Heart right ventricle (tissue), 16 donors: ENCODE measurements around the gene SYNE3. TPM values are rescaled to one million over a fixed set of nuclear protein-coding genes. Genes with fewer than 3 reads are reported as not detected.

Experiments used
- ATAC-seq, 8 donors: fragments of 200-7000 bp; cut with Tn5 transposase; one replicate each; pipeline ENCODE4 v1.9.1; 2020; ENCODE audit warnings: mild to moderate bottlenecking in 8 of 8, moderate library complexity in 8 of 8, moderate number of reproducible peaks in 1 of 8
- DNase-seq, 2 donors: peaks; one replicate each; pipeline ENCODE4 v3.0.0-alpha.2; 2020
- H3K27ac ChIP-seq, 10 donors: fragments of 200-600 bp; sonication (generic) in 2 of 10; one replicate each; pipeline versions ENCODE4 v1.5.0 to v1.8.0; 2020 to 2022; ENCODE audit warnings: mild to moderate bottlenecking in 3 of 10
- H3K27me3 ChIP-seq, 7 donors: fragments of 200-600 bp; one replicate each; pipeline ENCODE4 v1.8.0; 2021 to 2022; ENCODE audit warnings: mild to moderate bottlenecking in 2 of 7
- H3K36me3 ChIP-seq, 9 donors: fragments of 200-600 bp; sonication (generic) in 1 of 9; one replicate each; pipeline versions ENCODE4 v1.5.0 to v1.8.0; 2020 to 2022; ENCODE audit warnings: mild to moderate bottlenecking in 2 of 9
- H3K4me1 ChIP-seq, 9 donors: fragments of 200-600 bp; sonication (generic) in 1 of 9; one replicate each; pipeline versions ENCODE4 v1.5.0 to v1.8.0; 2020 to 2022; ENCODE audit warnings: mild to moderate bottlenecking in 4 of 9
- H3K4me3 ChIP-seq, 10 donors: fragments of 200-600 bp; sonication (generic) in 2 of 10; one replicate each; pipeline versions ENCODE4 v1.5.0 to v1.8.0; 2020 to 2022; ENCODE audit warnings: mild to moderate bottlenecking in 7 of 10, moderate library complexity in 2 of 10
- H3K9me3 ChIP-seq, 11 donors: fragments of 200-600 bp in 10 of 11; sonication (generic) in 2 of 11; one replicate each; pipeline versions ENCODE4 v1.5.0 to v1.8.0; 2013 to 2022; ENCODE audit warnings: mild to moderate bottlenecking in 2 of 11, control low read depth in 1 of 11, moderate library complexity in 1 of 11
- CTCF ChIP-seq, 9 donors: fragments of 200-600 bp; sonication (generic) in 2 of 9; IDR thresholded peaks; one replicate each; pipeline versions ENCODE4 v1.5.0 to v1.8.0; 2021 to 2022; ENCODE audit warnings: antibody characterized with exemption in 9 of 9, mild to moderate bottlenecking in 5 of 9, moderate library complexity in 1 of 9
- WGBS, 2 donors: extraction: QIAGEN DNeasy Blood & Tissue Kit; methylation state at CpG; one replicate each; pipeline ENCODE4 v1.1.7; 2013; ENCODE audit warnings: inconsistent platforms in 1 of 2; 5-methylcytosine and 5-hydroxymethylcytosine counted together
- intact Hi-C, 10 donors: fragments of 100-400 bp; cut with DNase I; formaldehyde crosslinking; loops; one replicate each; pipeline versions ENCODE4 v1.11.1 to v1.14.2; 2022
- polyA plus RNA-seq, 2 donors: library from polyadenylated mRNA; stranded (reverse); fragments of 200-250 nt; gene quantifications; one replicate each; pipeline ENCODE4 v1.2.3, GENCODE V29; 2013
- total RNA-seq, 10 donors: library from RNA; stranded (reverse); fragmentation: NEBNext Ultra II Directional in 3 of 10; extraction: Animal tissue kit (Norgen Biotek cat#: 25700) in 3 of 10; gene quantifications; one replicate each; pipeline versions ENCODE4 v1.2.1 to v1.2.4, GENCODE V29; 2021 to 2023
- donor health status: Arrhythmogenic right ventricular cardiomyopathy.
- donor health status: ischemic (EF 13 %, LVEDD 7.1; RV severe dilation, severe dysfunction).
- donor health status: healthy with polysubstance abuse.
- donor health status: DM: no; HTN: yes; CAD: no.
- donor health status: DM: no; HTN: no; CAD: no.
- donor health status: ischemic (EF 25% LVEDD 6.9; RV normal size, moderate dysfunction).
- donor health status: ischemic (EF 25% LVEDD 5.7; RV mildly dilated, moderate dysfunction).
- donor health status: healthy.
- donor health status: DM: yes; HTN: yes; CAD: no.
- donor health status: Ischemic cardiomyopathy.
- donor health status: ischemic (EF 35%, LVEDD 5.7; RV mildly dilated, moderate dysfunction).
- donor health status: nonischemic (EF 11% LVEDD 7.7; RV severe dilation, severe dysfunction).
- donor health status: DM: yes; HTN: yes; CAD: no.
- donor health status: PGD.
- donor health status: ischemic (EF 29% LVEDD 5.4; RV normal size, mild dysfunction).
- donor health status: nonischemic (EF 23%, LVEDD 6.1; RV moderate dilation, normal function).

SYNE3 gene
- total and polyA plus RNA-seq, 12 donors, result 1.5 to 15.4 (median 8.8) TPM

- H3K4me3 ChIP-seq, result no peak overlapping the region
- peaks cover 0 to 3% (median 0%) of the 10 kb centered on the region in 11 donors for H3K9me3 ChIP-seq
- no peak overlapping the region for H3K27ac ChIP-seq
- TF ChIP-seq CTCF (IDR thresholded peaks at IDR 0.05), result no peak
- no peak for ATAC-seq
- H3K4me1 ChIP-seq, result peaks cover 23 to 60% (median 44%) of the 10 kb centered on the region in 9 donors
- intact Hi-C loops, result loop anchor here in 1 of 10 donors (5.0 kb wide), 1 partner anchor 35 kb away; no protein-coding TSS in a partner anchor
- 90 to 92% methylated on average over 15 of the region's 15 CpGs for WGBS, 2 donors
- H3K36me3 ChIP-seq, result peaks cover 0 to 3% (median 0%) of the 10 kb centered on the region in 9 donors
- H3K27me3 ChIP-seq, result no peaks in the 10 kb centered on the region
- no peak for DNase-seq
Measured at GRCh38 chr14:95486875-95487668, 29.4 kb downstream of the SYNE3 start.

- TF ChIP-seq CTCF (IDR thresholded peaks at IDR 0.05), result no peak
- no peak for ATAC-seq
- Histone ChIP-seq H3K27ac (peak overlapping the region in 2 of 10 donors; percentile 21 to 78), H3K4me1 (peaks cover 22 to 66% (median 46%) of the 10 kb centered on the region in 9 donors), H3K4me3 (no peak overlapping the region), H3K9me3 (no peaks in the 10 kb centered on the region), H3K36me3 (peaks cover 0 to 3% (median 0%) of the 10 kb centered on the region in 9 donors), H3K27me3 (no peaks in the 10 kb centered on the region)
- intact Hi-C loops, result loop anchor here in 1 of 10 donors (5.0 kb wide), 1 partner anchor 37 kb away; no protein-coding TSS in a partner anchor
- DNase-seq, result no peak
- WGBS, 2 donors, result 64 to 83% methylated on average over 7 of the region's 7 CpGs
Measured at GRCh38 chr14:95485222-95485819, 31.1 kb downstream of the SYNE3 start.

- TF ChIP-seq CTCF (IDR thresholded peaks at IDR 0.05), result no peak
- intact Hi-C loops, result loop anchor here in 1 of 10 donors (5.0 kb wide), 1 partner anchor 33 kb away; the partner anchor contains the start of gene SYNE3
- Histone ChIP-seq H3K27ac (peak overlapping the region in 7 of 10 donors; percentile 22 to 89 (median 78)), H3K4me3 (no peak overlapping the region), H3K9me3 (no peaks in the 10 kb centered on the region), H3K36me3 (peaks cover 0 to 3% (median 0%) of the 10 kb centered on the region in 9 donors), H3K4me1 (peaks cover 19 to 66% (median 42%) of the 10 kb centered on the region in 9 donors), H3K27me3 (no peaks in the 10 kb centered on the region)
- ATAC-seq (no peak), DNase-seq (no peak)
- 90 to 92% methylated on average over 5 of the region's 5 CpGs for WGBS, 2 donors
Measured at GRCh38 chr14:95484296-95484695, 32.2 kb downstream of the SYNE3 start.
